Ishikawa (cell line): ENCODE measurements around the gene RAP1GAP2.

Experiments used
- CEBPB ChIP-seq: IDR thresholded peaks from 2 replicates; pipeline ENCODE4 v1.6.1; 2012
- CREB1 ChIP-seq: IDR thresholded peaks from 2 replicates; pipeline ENCODE4 v1.6.1; 2012; ENCODE audit warnings: low read depth
- EGR1 ChIP-seq: IDR thresholded peaks from 2 replicates; pipeline ENCODE4 v1.6.1; 2012
- EP300 ChIP-seq: IDR thresholded peaks from 2 replicates; pipeline ENCODE4 v1.6.1; 2012; ENCODE audit warnings: borderline replicate concordance
- NFIC ChIP-seq: IDR thresholded peaks from 2 replicates; pipeline ENCODE4 v1.6.1; 2012
- TAF1 ChIP-seq: IDR thresholded peaks from 2 replicates; pipeline ENCODE4 v1.6.1; 2012; ENCODE audit warnings: low read depth, mild to moderate bottlenecking
- TCF12 ChIP-seq: IDR thresholded peaks from 2 replicates; pipeline ENCODE4 v1.6.1; 2012; ENCODE audit warnings: low read depth
- TEAD4 ChIP-seq: IDR thresholded peaks from 2 replicates; pipeline ENCODE4 v1.6.1; 2012
- TF ChIP-seq, protein P1 (sequence below): IDR thresholded peaks from 2 replicates; pipeline ENCODE4 v1.6.1; 2012

DNA sequence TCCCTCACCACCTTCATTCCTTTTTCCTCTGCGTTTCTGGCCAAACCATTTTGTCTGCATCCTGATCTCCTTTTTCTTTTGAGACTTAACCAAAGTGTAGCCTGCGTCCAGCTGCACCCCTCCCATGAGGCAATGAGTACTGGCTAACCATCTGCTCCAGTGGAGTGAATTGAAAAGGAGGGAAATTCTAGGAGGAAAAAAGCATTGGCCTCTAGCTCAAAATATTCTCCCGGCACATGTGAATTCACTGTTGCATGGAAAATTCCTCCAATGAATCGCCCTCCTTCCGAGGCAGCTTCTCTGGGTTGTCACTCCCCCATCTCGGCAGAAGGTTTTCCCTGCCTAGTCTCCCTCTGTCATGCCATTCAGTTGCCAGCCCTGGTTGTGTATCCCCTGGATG, 5.6 kb downstream of the RAP1GAP2 start:
- TF ChIP-seq NFIC (no peak), TAF1 (no peak), CREB1 (no peak), EP300 (no peak), CEBPB (no peak), TCF12 (no peak), EGR1 (no peak), TEAD4 (no peak)
- TF ChIP-seq, protein P1, sequence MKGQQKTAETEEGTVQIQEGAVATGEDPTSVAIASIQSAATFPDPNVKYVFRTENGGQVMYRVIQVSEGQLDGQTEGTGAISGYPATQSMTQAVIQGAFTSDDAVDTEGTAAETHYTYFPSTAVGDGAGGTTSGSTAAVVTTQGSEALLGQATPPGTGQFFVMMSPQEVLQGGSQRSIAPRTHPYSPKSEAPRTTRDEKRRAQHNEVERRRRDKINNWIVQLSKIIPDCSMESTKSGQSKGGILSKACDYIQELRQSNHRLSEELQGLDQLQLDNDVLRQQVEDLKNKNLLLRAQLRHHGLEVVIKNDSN: no peak
